ENCODE data around the gene BST1. TPM values are rescaled to one million over a fixed set of nuclear protein-coding genes. Genes with fewer than 3 reads are reported as not detected.

BST1 gene, protein sequence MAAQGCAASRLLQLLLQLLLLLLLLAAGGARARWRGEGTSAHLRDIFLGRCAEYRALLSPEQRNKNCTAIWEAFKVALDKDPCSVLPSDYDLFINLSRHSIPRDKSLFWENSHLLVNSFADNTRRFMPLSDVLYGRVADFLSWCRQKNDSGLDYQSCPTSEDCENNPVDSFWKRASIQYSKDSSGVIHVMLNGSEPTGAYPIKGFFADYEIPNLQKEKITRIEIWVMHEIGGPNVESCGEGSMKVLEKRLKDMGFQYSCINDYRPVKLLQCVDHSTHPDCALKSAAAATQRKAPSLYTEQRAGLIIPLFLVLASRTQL
- 17.6 to 21.6 TPM (median 18.5 TPM) in 5 replicates for total RNA-seq (2022; extraction: Qiagen RNA extraction; ENCODE audit: low read depth)

GRCh38 chr4:15702941-15703403 is at the start of gene BST1:
Gene BST1 (plus strand): TSS chr4:15703065. CDS start chr4:15703145, 80 bp downstream.

DNA sequence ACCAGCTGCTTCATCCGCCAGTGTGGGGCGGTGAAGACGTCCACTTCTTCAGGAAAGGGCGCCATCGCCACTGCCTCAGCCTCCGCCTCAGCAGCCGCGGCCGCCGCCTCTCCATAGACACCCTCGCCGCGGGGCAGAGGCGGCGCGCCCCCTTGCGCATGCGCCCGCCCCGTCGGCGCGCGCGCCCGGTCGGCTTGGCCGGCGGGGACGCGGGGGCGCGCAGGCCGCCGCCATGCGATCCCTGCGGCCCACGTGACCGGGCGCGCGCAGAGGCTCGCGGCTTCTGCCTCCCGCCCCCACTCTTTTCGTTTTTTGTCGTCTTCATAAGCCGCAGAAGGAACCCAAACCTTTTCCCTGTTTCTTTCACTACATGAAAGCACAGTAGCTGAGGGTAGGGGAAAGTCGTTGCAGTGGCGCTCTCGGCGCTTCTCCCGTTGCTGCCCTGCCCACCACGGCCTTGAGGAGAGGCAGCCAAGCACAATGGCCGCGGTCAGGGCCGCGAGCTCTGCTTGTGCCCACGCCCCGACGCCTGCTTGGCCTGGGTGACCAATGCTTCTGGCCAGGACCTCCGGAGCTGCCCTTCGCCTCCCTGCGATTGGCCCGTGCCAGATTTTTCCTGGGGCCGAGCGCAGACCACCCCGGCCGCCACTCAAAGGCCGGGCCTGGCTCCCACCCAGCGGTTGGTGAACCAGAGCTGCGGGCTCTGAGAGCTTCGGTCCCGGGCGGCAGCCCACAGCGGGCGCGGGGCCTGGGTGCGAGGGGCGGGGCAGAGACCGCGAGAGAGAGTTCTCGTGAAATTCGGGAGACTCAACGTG is 47.4 kb upstream of the BST1 start, which contains the start of gene FBXL5:
Gene FBXL5, minus strand, starts transcription at position 135 of the 815 bp plus-strand sequence. Its CDS starts 70 bp downstream, at position 65.

GRCh38 chr4:15681372-15682241 is 21.3 kb upstream of the BST1 start, which contains the start of gene FAM200B:
Gene FAM200B (plus strand): TSS chr4:15681827. CDS start chr4:15686978, 5,151 bp downstream.

GRCh38 chr4:15778289-15779241 is 75.7 kb downstream of the BST1 start, which contains the start of gene CD38:
Gene CD38 (plus strand): TSS chr4:15778328. CDS start chr4:15778415, 87 bp downstream.

Other genes with a start within 250 kb of the BST1 start
- 12.2 to 16.4 TPM (median 13.2 TPM) in 5 replicates for gene CC2D2A, start 233.2 kb upstream of the BST1 start, total RNA-seq (2022; extraction: Qiagen RNA extraction; ENCODE audit: low read depth)
- 32.0 to 40.2 TPM (median 32.6 TPM) in 5 replicates for gene FBXL5, start 47.7 kb upstream of the BST1 start, total RNA-seq (2022; extraction: Qiagen RNA extraction; ENCODE audit: low read depth)
- 30.7 to 39.5 TPM (median 34.0 TPM) in 5 replicates for gene FAM200B, start 21.2 kb upstream of the BST1 start, total RNA-seq (2022; extraction: Qiagen RNA extraction; ENCODE audit: low read depth)
- 8.4 to 12.4 TPM (median 9.5 TPM) in 5 replicates for gene CD38, start 75.3 kb downstream of the BST1 start, total RNA-seq (2022; extraction: Qiagen RNA extraction; ENCODE audit: low read depth)
- 2.7 to 4.3 TPM (median 4.0 TPM) in 5 replicates for gene FGFBP1, start 235.7 kb downstream of the BST1 start, total RNA-seq (2022; extraction: Qiagen RNA extraction; ENCODE audit: low read depth)